Measurements from ENCODE around the gene CTSC. TPM values are rescaled to one million over a fixed set of nuclear protein-coding genes. Genes with fewer than 3 reads are reported as not detected.

Gene CTSC
- total and polyA plus RNA-seq, 2 donors (not counting 1 experiment from before 2014, with no cell fraction given): 18.7 to 18.8 TPM

DNA sequence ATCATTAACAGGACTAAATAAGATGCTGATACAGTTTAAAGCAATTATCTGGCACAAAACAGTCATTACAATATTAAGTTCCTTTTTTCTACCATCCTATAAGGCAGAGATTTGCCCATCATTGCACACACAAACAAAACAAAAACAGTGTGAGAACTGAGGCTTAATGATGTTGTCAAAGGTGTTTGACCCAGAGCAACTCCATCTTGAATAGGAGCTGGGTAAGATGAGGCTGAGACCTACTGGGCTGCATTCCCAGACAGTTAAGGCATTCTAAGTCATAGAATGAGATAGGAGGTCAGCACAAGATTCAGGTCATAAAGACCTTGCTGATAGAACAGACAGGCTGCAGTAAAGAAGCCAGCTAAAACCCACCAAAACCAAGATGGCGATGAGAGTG is 33.2 kb downstream of the CTSC start:
- Histone ChIP-seq H3K27ac (ENCODE audit: low read length in 2 of 2) (no peak overlapping the region), H3K4me2 (replicated peaks; ENCODE audit: low read depth, low read length, poor library complexity, severe bottlenecking) (no peak overlapping the region), H3K4me3 (ENCODE audit: control extremely low read depth in 1 of 5, extremely low read depth in 1 of 5, insufficient read depth in 1 of 5, low read depth in 2 of 5, low read length in 4 of 5) (no peak overlapping the region), H3K27me3 (replicated peaks in 1 of 4; ENCODE audit: control extremely low read depth in 1 of 4, control insufficient read depth in 3 of 4, insufficient read depth in 4 of 4, low read length in 3 of 4) (no peaks in the 10 kb centered on the region), H3K79me2 (ENCODE audit: control insufficient read depth, insufficient read depth, low read length) (no peaks in the 10 kb centered on the region), H2AFZ (ENCODE audit: insufficient read depth, low read depth, low read length, poor library complexity, severe bottlenecking) (no peak overlapping the region), H3K9me3 (ENCODE audit: control extremely low read depth in 1 of 3, control insufficient read depth in 2 of 3, insufficient read depth in 1 of 3, low read length in 2 of 3) (peaks cover 0 to 1% (median 0%) of the 10 kb centered on the region in 3 donors), H3K9ac (ENCODE audit: low read length) (no peak overlapping the region), H4K20me1 (ENCODE audit: control insufficient read depth, insufficient read depth, low read length, poor library complexity, severe bottlenecking) (no peaks in the 10 kb centered on the region), H3K36me3 (replicated peaks in 1 of 2; ENCODE audit: control extremely low read depth in 1 of 2, control insufficient read depth in 1 of 2, extremely low read depth in 1 of 2, insufficient read depth in 2 of 2, low read length in 1 of 2) (peaks cover 8 to 11% of the 10 kb centered on the region in 2 experiments), H3K4me1 (ENCODE audit: control insufficient read depth in 2 of 2, insufficient read depth in 2 of 2, low read length in 2 of 2) (peaks cover 0 to 6% of the 10 kb centered on the region in 2 donors)
- H3K27ac Mint-ChIP-seq: no peak overlapping the region
- H3K4me3 Mint-ChIP-seq: no peak overlapping the region
- CTCF ChIA-PET: no interaction called here
- TF ChIP-seq EZH2 (IDR thresholded peaks at IDR 0.05; ENCODE audit: borderline replicate concordance, insufficient read depth, low read depth, low read length, poor library complexity, severe bottlenecking): no peak
- TF ChIP-seq, protein P1, sequence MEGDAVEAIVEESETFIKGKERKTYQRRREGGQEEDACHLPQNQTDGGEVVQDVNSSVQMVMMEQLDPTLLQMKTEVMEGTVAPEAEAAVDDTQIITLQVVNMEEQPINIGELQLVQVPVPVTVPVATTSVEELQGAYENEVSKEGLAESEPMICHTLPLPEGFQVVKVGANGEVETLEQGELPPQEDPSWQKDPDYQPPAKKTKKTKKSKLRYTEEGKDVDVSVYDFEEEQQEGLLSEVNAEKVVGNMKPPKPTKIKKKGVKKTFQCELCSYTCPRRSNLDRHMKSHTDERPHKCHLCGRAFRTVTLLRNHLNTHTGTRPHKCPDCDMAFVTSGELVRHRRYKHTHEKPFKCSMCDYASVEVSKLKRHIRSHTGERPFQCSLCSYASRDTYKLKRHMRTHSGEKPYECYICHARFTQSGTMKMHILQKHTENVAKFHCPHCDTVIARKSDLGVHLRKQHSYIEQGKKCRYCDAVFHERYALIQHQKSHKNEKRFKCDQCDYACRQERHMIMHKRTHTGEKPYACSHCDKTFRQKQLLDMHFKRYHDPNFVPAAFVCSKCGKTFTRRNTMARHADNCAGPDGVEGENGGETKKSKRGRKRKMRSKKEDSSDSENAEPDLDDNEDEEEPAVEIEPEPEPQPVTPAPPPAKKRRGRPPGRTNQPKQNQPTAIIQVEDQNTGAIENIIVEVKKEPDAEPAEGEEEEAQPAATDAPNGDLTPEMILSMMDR (IDR thresholded peaks at IDR 0.05): no peak
- intact Hi-C loops (cut with micrococcal nuclease): loop anchor here (5.0 kb wide), 2 partner anchors 33 to 53 kb away; partner anchors contain the start of gene CTSC
- ATAC-seq (ENCODE audit: low read depth): no peak
- DNase-seq: no peak
- WGBS (ENCODE audit: insufficient coverage): 100% methylated on average over 1 of the region's 1 CpG
- H3K9me3 Mint-ChIP-seq (ENCODE audit: insufficient read depth): no peaks in the 10 kb centered on the region
- POLR2A ChIA-PET: no interaction called here
- no peaks in the 10 kb centered on the region for H3K27me3 Mint-ChIP-seq
- peaks cover 21% of the 10 kb centered on the region for H3K4me1 Mint-ChIP-seq

DNA sequence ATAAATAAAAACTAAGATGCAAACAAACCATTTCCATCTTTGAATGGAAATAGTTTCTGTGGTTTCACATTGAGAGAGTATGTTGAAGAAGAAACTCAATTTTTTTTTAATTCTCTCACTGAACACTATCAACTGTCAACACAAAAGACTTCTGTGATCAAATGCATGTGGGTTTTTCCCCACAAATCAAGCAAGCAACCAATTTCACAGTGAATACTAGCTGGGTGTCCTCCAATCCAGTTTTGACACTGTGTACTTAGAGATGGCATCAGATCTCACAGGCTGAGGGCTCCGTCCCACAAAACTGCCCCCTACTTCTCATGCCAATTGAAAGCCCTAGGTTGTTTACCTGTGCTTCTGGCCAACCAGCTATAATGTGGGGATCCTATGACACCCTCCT is 34.5 kb downstream of the CTSC start:
- TF ChIP-seq, protein P1 (IDR thresholded peaks at IDR 0.05): no peak
- no peak for TF ChIP-seq EZH2 (IDR thresholded peaks at IDR 0.05; ENCODE audit: borderline replicate concordance, insufficient read depth, low read depth, low read length, poor library complexity, severe bottlenecking)
- H3K27me3 ChIP-seq (replicated peaks in 1 of 4; ENCODE audit: control extremely low read depth in 1 of 4, control insufficient read depth in 3 of 4, insufficient read depth in 4 of 4, low read length in 3 of 4): no peaks in the 10 kb centered on the region
- no peak overlapping the region for H3K4me3 ChIP-seq (ENCODE audit: control extremely low read depth in 1 of 5, extremely low read depth in 1 of 5, insufficient read depth in 1 of 5, low read depth in 2 of 5, low read length in 4 of 5)
- H3K9me3 Mint-ChIP-seq (ENCODE audit: insufficient read depth): no peaks in the 10 kb centered on the region
- H3K4me1 Mint-ChIP-seq: peaks cover 21% of the 10 kb centered on the region
- DNase-seq (no peak), ATAC-seq (ENCODE audit: low read depth) (no peak)
- no peak overlapping the region for H3K9ac ChIP-seq (ENCODE audit: low read length)
- no peak overlapping the region for H3K27ac ChIP-seq (ENCODE audit: low read length in 2 of 2)
- POLR2A ChIA-PET: no interaction called here
- WGBS (ENCODE audit: insufficient coverage): 67% methylated on average over 1 of the region's 1 CpG
- CTCF ChIA-PET: interaction anchor here (1.0 kb wide), 1 partner anchor 17 kb away, joined by 3 read pairs; no protein-coding TSS in a partner anchor
- peaks cover 0 to 6% of the 10 kb centered on the region in 2 donors for H3K4me1 ChIP-seq (ENCODE audit: control insufficient read depth in 2 of 2, insufficient read depth in 2 of 2, low read length in 2 of 2)
- H4K20me1 ChIP-seq (ENCODE audit: control insufficient read depth, insufficient read depth, low read length, poor library complexity, severe bottlenecking): no peaks in the 10 kb centered on the region
- H3K36me3 ChIP-seq (replicated peaks in 1 of 2; ENCODE audit: control extremely low read depth in 1 of 2, control insufficient read depth in 1 of 2, extremely low read depth in 1 of 2, insufficient read depth in 2 of 2, low read length in 1 of 2): peaks cover 7 to 8% of the 10 kb centered on the region in 2 experiments
- no peaks in the 10 kb centered on the region for H3K79me2 ChIP-seq (ENCODE audit: control insufficient read depth, insufficient read depth, low read length)
- no peak overlapping the region for H3K27ac Mint-ChIP-seq
- no peak overlapping the region for H3K4me3 Mint-ChIP-seq
- H2AFZ ChIP-seq (ENCODE audit: insufficient read depth, low read depth, low read length, poor library complexity, severe bottlenecking): no peak overlapping the region
- no peak overlapping the region for H3K4me2 ChIP-seq (replicated peaks; ENCODE audit: low read depth, low read length, poor library complexity, severe bottlenecking)
- H3K27me3 Mint-ChIP-seq: no peaks in the 10 kb centered on the region
- peaks cover 0 to 1% (median 0%) of the 10 kb centered on the region in 3 donors for H3K9me3 ChIP-seq (ENCODE audit: control extremely low read depth in 1 of 3, control insufficient read depth in 2 of 3, insufficient read depth in 1 of 3, low read length in 2 of 3)
- intact Hi-C loops (cut with micrococcal nuclease): loop anchor here (5.0 kb wide), 2 partner anchors 34 to 54 kb away; partner anchors contain the start of gene CTSC
